Astrocyte (in vitro differentiated cells and primary cell): Measurements from ENCODE around the gene NDUFS2.

Source experiments
- EZH2 ChIP-seq: IDR thresholded peaks from 2 replicates; pipeline ENCODE4 v1.6.1; 2012; ENCODE audit warnings: mild to moderate bottlenecking, low read length, inconsistent platforms; ENCODE audit not compliant: insufficient read depth
- TF ChIP-seq, protein P1 (sequence below): IDR thresholded peaks from 2 replicates; pipeline ENCODE4 v1.5.1; 2011; ENCODE audit warnings: low read depth, mild to moderate bottlenecking, inconsistent platforms, low read length, moderate library complexity; ENCODE audit not compliant: insufficient read depth

DNA sequence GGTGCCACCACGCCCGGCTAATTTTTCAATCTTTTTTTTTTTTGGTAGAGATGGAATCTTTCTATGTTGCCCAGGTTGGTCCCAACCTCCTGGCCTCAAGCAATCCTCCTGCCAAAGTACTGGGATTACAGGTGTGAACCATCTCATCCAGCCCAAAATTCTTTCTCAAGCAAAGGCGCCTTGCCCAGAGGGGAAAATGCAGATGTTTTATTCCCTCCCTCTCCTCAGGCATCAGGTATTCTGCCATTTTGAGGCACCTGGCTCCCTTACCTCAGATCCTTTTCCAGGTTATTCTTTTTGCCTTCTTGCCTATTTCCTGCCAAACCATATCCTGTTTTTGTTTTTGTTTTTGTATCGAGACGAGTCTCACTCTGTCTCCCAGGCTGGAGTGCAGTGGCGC, 13.8 kb upstream of the NDUFS2 start:
- TF ChIP-seq, protein P1, sequence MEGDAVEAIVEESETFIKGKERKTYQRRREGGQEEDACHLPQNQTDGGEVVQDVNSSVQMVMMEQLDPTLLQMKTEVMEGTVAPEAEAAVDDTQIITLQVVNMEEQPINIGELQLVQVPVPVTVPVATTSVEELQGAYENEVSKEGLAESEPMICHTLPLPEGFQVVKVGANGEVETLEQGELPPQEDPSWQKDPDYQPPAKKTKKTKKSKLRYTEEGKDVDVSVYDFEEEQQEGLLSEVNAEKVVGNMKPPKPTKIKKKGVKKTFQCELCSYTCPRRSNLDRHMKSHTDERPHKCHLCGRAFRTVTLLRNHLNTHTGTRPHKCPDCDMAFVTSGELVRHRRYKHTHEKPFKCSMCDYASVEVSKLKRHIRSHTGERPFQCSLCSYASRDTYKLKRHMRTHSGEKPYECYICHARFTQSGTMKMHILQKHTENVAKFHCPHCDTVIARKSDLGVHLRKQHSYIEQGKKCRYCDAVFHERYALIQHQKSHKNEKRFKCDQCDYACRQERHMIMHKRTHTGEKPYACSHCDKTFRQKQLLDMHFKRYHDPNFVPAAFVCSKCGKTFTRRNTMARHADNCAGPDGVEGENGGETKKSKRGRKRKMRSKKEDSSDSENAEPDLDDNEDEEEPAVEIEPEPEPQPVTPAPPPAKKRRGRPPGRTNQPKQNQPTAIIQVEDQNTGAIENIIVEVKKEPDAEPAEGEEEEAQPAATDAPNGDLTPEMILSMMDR: no peak
- TF ChIP-seq EZH2: no peak
